Lung (tissue), 12 donors: ENCODE data around the gene SLAMF9. TPM values are rescaled to one million over a fixed set of nuclear protein-coding genes. Genes with fewer than 3 reads are reported as not detected.

Experiments
- ATAC-seq: fragments of 200-7000 bp; cut with Tn5 transposase; one replicate; pipeline ENCODE4 v1.9.1; 2020; ENCODE audit warnings: moderate number of reproducible peaks; ENCODE audit not compliant: insufficient read depth, low FRiP score
- DNase-seq, 3 donors: peaks; one replicate each; pipeline ENCODE4 v3.0.0-alpha.2; 2013 to 2017
- H3K27ac ChIP-seq, 2 donors: one replicate each; pipeline ENCODE4 v1.5.1; 2013; ENCODE audit warnings: mild to moderate bottlenecking in 2 of 2, moderate library complexity in 2 of 2, control low read depth in 1 of 2, inconsistent platforms in 1 of 2, low read depth in 1 of 2, low read length in 1 of 2
- H3K27me3 ChIP-seq, 3 donors: one replicate each; pipeline ENCODE4 v1.5.1; 2013; ENCODE audit warnings: low read length in 2 of 3; ENCODE audit not compliant: control insufficient read depth in 3 of 3, insufficient read depth in 3 of 3
- H3K36me3 ChIP-seq, 4 donors: one replicate each; pipeline ENCODE4 v1.5.1; 2013; ENCODE audit warnings: low read length in 4 of 4, mild to moderate bottlenecking in 1 of 4, moderate library complexity in 1 of 4; ENCODE audit not compliant: control insufficient read depth in 4 of 4, insufficient read depth in 4 of 4
- H3K4me1 ChIP-seq, 5 donors: one replicate each; pipeline ENCODE4 v1.5.1; 2013; ENCODE audit warnings: low read length in 5 of 5, mild to moderate bottlenecking in 2 of 5, moderate library complexity in 1 of 5; ENCODE audit not compliant: control insufficient read depth in 5 of 5, insufficient read depth in 5 of 5
- H3K4me3 ChIP-seq: one replicate; pipeline ENCODE4 v1.5.1; 2013; ENCODE audit warnings: mild to moderate bottlenecking, control low read depth, moderate library complexity
- H3K9ac ChIP-seq, 2 donors: one replicate each; pipeline ENCODE4 v1.5.1; 2013; ENCODE audit warnings: low read length in 2 of 2, control low read depth in 1 of 2; ENCODE audit not compliant: insufficient read depth in 1 of 2
- H3K9me3 ChIP-seq, 4 donors: one replicate each; pipeline ENCODE4 v1.5.1; 2013; ENCODE audit warnings: low read length in 3 of 4, mild to moderate bottlenecking in 1 of 4, moderate library complexity in 1 of 4; ENCODE audit not compliant: control insufficient read depth in 4 of 4, insufficient read depth in 3 of 4
- CTCF ChIP-seq: IDR thresholded peaks from 2 replicates; pipeline ENCODE4 v1.5.1; 2012; ENCODE audit warnings: mild to moderate bottlenecking; ENCODE audit errors: control extremely low read depth, extremely low read depth
- WGBS, 2 donors: extraction: QIAGEN DNeasy Blood & Tissue Kit; methylation state at CpG; one replicate each; pipeline ENCODE4 v1.1.7; 2013; 5-methylcytosine and 5-hydroxymethylcytosine counted together
- polyA plus RNA-seq, 2 donors: library from polyadenylated mRNA; stranded (reverse); fragments of 200-250 nt; gene quantifications; one replicate each; pipeline ENCODE4 v1.2.1, GENCODE V29; 2013
- total RNA-seq, 2 donors: library from RNA; depleted of rRNA in 1 of 2; stranded (reverse); fragments of >200 nt in 1 of 2; gene quantifications; one replicate each; pipeline ENCODE4 v1.2.1, GENCODE V29; 2014 to 2021
- donor health status: control.
- donor health status: control.
- donor health status: Bipolar disorder and iron deficiency.
- donor health status: healthy.
- donor health status: DM: yes; HTN: yes; CAD: no.

SLAMF9 gene
- total and polyA plus RNA-seq, 4 donors: 0.37 to 0.74 (median 0.40) TPM

GRCh38 chr1:159935719-159936272 lies 18.2 kb downstream of the SLAMF9 start:
- no peak for ATAC-seq
- WGBS, 2 donors: 57 to 70% methylated on average over 4 of the region's 4 CpGs

GRCh38 chr1:159935305-159935704 lies 18.7 kb downstream of the SLAMF9 start:
- no peaks in the 10 kb centered on the region for H3K27me3 ChIP-seq
- DNase-seq (no peak), ATAC-seq (no peak)
- TF ChIP-seq CTCF: no peak
- no peak overlapping the region for H3K4me3 ChIP-seq
- H3K9me3 ChIP-seq: no peaks in the 10 kb centered on the region
- no peak overlapping the region for H3K9ac ChIP-seq
- 94 to 95% methylated on average over 11 of the region's 11 CpGs for WGBS, 2 donors
- H3K4me1 ChIP-seq: peaks cover 0 to 14% (median 5%) of the 10 kb centered on the region in 5 donors
- no peak overlapping the region for H3K27ac ChIP-seq
- no peaks in the 10 kb centered on the region for H3K36me3 ChIP-seq

More at GRCh38 chr1:159935719-159936272, 18.2 kb downstream of the SLAMF9 start:
- H3K4me1 ChIP-seq: peaks cover 0 to 14% (median 5%) of the 10 kb centered on the region in 5 donors
- H3K27ac ChIP-seq: no peak overlapping the region
- no peaks in the 10 kb centered on the region for H3K9me3 ChIP-seq
- no peak overlapping the region for H3K4me3 ChIP-seq
- H3K27me3 ChIP-seq: no peaks in the 10 kb centered on the region
- H3K36me3 ChIP-seq: no peaks in the 10 kb centered on the region
- no peak overlapping the region for H3K9ac ChIP-seq
- no peak for TF ChIP-seq CTCF
- no peak for DNase-seq

- ATAC-seq (no peak), DNase-seq (no peak)
- Histone ChIP-seq H3K36me3 (no peaks in the 10 kb centered on the region), H3K4me3 (no peak overlapping the region), H3K4me1 (peaks cover 0 to 14% (median 5%) of the 10 kb centered on the region in 5 donors), H3K27me3 (no peaks in the 10 kb centered on the region), H3K9me3 (no peaks in the 10 kb centered on the region), H3K9ac (no peak overlapping the region), H3K27ac (no peak overlapping the region)
- no peak for TF ChIP-seq CTCF
- WGBS, 2 donors: 95 to 98% methylated on average over 14 of the region's 14 CpGs
Measured at GRCh38 chr1:159934136-159935039, 19.6 kb downstream of the SLAMF9 start.
